ENCODE measurements around the gene CDH15. TPM values are rescaled to one million over a fixed set of nuclear protein-coding genes. Genes with fewer than 3 reads are reported as not detected.

CDH15 gene
- polyA plus RNA-seq, 1 donor from 2014 or later: not detected

DNA sequence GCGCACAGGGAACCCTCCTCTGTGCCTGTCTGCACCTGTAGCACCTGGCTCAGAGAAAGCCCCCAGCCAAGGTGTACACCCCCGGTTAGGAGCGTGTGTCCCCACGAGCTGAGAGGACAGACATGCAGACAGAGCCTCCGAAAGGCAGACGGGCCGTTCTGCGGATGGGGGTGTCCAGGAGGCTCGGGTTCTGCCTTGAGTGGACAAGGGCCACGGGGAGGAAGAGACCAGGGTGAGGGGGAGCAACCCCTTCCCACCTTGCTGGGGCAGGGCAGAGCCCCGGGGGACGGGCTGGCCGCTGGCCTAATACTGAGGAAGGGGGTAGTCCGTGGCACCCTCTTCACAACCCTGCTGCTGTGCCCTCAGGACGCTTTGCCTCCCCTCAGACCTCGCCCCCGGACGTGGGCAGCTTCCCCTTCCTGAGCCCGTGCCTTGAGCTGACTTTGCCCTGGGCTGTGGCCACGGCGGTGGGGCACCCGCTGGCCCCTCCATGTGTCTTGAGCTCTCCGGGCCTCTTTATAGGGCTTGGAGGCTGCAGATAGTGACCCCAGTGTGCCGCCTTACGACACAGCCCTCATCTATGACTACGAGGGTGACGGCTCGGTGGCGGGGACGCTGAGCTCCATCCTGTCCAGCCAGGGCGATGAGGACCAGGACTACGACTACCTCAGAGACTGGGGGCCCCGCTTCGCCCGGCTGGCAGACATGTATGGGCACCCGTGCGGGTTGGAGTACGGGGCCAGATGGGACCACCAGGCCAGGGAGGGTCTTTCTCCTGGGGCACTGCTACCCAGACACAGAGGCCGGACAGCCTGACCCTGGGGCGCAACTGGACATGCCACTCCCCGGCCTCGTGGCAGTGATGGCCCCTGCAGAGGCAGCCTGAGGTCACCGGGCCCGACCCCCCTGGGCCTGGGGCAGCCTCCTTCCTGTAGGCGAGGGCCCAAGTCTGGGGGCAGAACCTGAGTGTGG lies 23.1 kb downstream of the CDH15 start:
- Histone ChIP-seq H3K4me3 (ENCODE audit: low read length) (no peak overlapping the region), H3K27ac (ENCODE audit: low read length) (no peak overlapping the region), H3K4me2 (ENCODE audit: low read length) (no peak overlapping the region), H3K9me2 (ENCODE audit: insufficient read depth, low read length) (no peaks in the 10 kb centered on the region), H3F3A (ENCODE audit: insufficient read depth, low read length, poor library complexity, severe bottlenecking) (no peaks in the 10 kb centered on the region), H3K9ac (ENCODE audit: low read length) (no peak overlapping the region), H3K27me3 (ENCODE audit: insufficient read depth, low read depth, low read length) (peaks cover 25% of the 10 kb centered on the region), H2AFZ (ENCODE audit: low read depth, low read length) (no peak overlapping the region), H3K9me3 (ENCODE audit: low read length) (no peaks in the 10 kb centered on the region), H4K20me1 (ENCODE audit: insufficient read depth) (no peaks in the 10 kb centered on the region), H3K79me2 (replicated peaks; ENCODE audit: insufficient read depth, low read length) (no peaks in the 10 kb centered on the region), H3K36me3 (ENCODE audit: insufficient read depth, low read length) (no peaks in the 10 kb centered on the region)
- no peak for TF ChIP-seq MXI1 (conservative IDR thresholded peaks at IDR 0.05; ENCODE audit: poor library complexity, severe bottlenecking)
- no peak for TF ChIP-seq TAF1 (IDR thresholded peaks at IDR 0.05; ENCODE audit: low read depth)
- no peak for TF ChIP-seq POLR2AphosphoS5 (IDR thresholded peaks at IDR 0.05)
- TF ChIP-seq, protein P1, sequence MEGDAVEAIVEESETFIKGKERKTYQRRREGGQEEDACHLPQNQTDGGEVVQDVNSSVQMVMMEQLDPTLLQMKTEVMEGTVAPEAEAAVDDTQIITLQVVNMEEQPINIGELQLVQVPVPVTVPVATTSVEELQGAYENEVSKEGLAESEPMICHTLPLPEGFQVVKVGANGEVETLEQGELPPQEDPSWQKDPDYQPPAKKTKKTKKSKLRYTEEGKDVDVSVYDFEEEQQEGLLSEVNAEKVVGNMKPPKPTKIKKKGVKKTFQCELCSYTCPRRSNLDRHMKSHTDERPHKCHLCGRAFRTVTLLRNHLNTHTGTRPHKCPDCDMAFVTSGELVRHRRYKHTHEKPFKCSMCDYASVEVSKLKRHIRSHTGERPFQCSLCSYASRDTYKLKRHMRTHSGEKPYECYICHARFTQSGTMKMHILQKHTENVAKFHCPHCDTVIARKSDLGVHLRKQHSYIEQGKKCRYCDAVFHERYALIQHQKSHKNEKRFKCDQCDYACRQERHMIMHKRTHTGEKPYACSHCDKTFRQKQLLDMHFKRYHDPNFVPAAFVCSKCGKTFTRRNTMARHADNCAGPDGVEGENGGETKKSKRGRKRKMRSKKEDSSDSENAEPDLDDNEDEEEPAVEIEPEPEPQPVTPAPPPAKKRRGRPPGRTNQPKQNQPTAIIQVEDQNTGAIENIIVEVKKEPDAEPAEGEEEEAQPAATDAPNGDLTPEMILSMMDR (IDR thresholded peaks at IDR 0.05; ENCODE audit: poor library complexity, severe bottlenecking): no peak
- TF ChIP-seq, protein P2, sequence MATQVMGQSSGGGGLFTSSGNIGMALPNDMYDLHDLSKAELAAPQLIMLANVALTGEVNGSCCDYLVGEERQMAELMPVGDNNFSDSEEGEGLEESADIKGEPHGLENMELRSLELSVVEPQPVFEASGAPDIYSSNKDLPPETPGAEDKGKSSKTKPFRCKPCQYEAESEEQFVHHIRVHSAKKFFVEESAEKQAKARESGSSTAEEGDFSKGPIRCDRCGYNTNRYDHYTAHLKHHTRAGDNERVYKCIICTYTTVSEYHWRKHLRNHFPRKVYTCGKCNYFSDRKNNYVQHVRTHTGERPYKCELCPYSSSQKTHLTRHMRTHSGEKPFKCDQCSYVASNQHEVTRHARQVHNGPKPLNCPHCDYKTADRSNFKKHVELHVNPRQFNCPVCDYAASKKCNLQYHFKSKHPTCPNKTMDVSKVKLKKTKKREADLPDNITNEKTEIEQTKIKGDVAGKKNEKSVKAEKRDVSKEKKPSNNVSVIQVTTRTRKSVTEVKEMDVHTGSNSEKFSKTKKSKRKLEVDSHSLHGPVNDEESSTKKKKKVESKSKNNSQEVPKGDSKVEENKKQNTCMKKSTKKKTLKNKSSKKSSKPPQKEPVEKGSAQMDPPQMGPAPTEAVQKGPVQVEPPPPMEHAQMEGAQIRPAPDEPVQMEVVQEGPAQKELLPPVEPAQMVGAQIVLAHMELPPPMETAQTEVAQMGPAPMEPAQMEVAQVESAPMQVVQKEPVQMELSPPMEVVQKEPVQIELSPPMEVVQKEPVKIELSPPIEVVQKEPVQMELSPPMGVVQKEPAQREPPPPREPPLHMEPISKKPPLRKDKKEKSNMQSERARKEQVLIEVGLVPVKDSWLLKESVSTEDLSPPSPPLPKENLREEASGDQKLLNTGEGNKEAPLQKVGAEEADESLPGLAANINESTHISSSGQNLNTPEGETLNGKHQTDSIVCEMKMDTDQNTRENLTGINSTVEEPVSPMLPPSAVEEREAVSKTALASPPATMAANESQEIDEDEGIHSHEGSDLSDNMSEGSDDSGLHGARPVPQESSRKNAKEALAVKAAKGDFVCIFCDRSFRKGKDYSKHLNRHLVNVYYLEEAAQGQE (IDR thresholded peaks at IDR 0.05; ENCODE audit: borderline replicate concordance): no peak
- no peak for TF ChIP-seq EP300 (conservative IDR thresholded peaks at IDR 0.05; ENCODE audit: poor library complexity, severe bottlenecking)
- TF ChIP-seq EZH2 (IDR thresholded peaks at IDR 0.05; ENCODE audit: borderline replicate concordance, insufficient read depth, low read length, poor library complexity, severe bottlenecking): no peak
- no peak for TF ChIP-seq RAD21 (conservative IDR thresholded peaks at IDR 0.05)
- no peak for TF ChIP-seq SMC3 (conservative IDR thresholded peaks at IDR 0.05; ENCODE audit: poor library complexity)

DNA sequence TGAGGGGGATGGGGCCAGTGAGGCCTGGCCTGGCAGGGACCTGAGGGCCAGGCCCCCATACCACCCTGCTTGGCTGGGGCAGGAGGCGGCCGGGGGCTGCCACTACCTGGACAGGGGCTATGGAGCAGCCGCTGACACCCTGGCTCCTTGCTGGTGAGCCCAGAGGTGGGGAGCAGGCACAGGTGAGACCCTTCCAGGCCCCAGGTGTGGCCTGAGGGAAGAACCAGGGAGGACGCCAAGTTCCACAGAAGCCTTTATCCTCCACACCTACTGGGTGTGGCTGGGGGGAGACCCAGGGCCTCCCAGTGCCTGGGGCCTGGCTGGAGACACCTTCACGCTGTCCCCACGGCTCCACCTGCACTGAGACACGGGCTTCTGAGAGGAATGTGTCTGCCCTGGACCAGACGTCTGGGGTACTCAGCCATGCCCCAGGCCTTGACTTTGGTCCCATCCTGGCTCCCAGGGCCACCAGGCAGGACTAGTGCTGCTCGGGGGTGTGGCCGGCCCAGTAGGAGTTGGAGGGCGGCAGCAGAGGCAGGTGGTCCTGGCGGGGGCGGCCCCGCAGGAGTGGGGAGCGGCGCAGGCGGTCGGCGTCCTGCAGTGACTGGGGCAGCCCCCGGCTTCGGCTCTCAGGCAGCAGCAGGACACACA lies 24.1 kb downstream of the CDH15 start:
- Histone ChIP-seq H4K20me1 (ENCODE audit: insufficient read depth) (no peaks in the 10 kb centered on the region), H3K27me3 (ENCODE audit: insufficient read depth, low read depth, low read length) (peaks cover 30% of the 10 kb centered on the region), H3F3A (ENCODE audit: insufficient read depth, low read length, poor library complexity, severe bottlenecking) (no peaks in the 10 kb centered on the region), H3K9me3 (ENCODE audit: low read length) (no peaks in the 10 kb centered on the region), H3K9me2 (ENCODE audit: insufficient read depth, low read length) (no peaks in the 10 kb centered on the region), H3K79me2 (replicated peaks; ENCODE audit: insufficient read depth, low read length) (no peaks in the 10 kb centered on the region), H3K4me2 (ENCODE audit: low read length) (no peak overlapping the region), H2AFZ (ENCODE audit: low read depth, low read length) (no peak overlapping the region), H3K9ac (ENCODE audit: low read length) (no peak overlapping the region), H3K4me3 (ENCODE audit: low read length) (no peak overlapping the region), H3K27ac (ENCODE audit: low read length) (no peak overlapping the region), H3K36me3 (ENCODE audit: insufficient read depth, low read length) (no peaks in the 10 kb centered on the region)
- TF ChIP-seq, protein P2 (IDR thresholded peaks at IDR 0.05; ENCODE audit: borderline replicate concordance): no peak
- TF ChIP-seq RAD21 (conservative IDR thresholded peaks at IDR 0.05): no peak
- no peak for TF ChIP-seq POLR2AphosphoS5 (IDR thresholded peaks at IDR 0.05)
- no peak for TF ChIP-seq TAF1 (IDR thresholded peaks at IDR 0.05; ENCODE audit: low read depth)
- TF ChIP-seq EZH2 (IDR thresholded peaks at IDR 0.05; ENCODE audit: borderline replicate concordance, insufficient read depth, low read length, poor library complexity, severe bottlenecking): no peak
- no peak for TF ChIP-seq SMC3 (conservative IDR thresholded peaks at IDR 0.05; ENCODE audit: poor library complexity)

Data from neural cell (in vitro differentiated cells).